ENCODE results near the gene ABLIM1.

ABLIM1 gene

GRCh38 chr10:114392112-114392835, 265.8 kb downstream of the ABLIM1 start:
- H3K9me3 Mint-ChIP-seq (ENCODE audit: low read depth) = no peaks in the 10 kb centered on the region
- H3K36me3 Mint-ChIP-seq = no peaks in the 10 kb centered on the region

GRCh38 chr10:114391599-114391998, 266.5 kb downstream of the ABLIM1 start:
- Mint-ChIP-seq H3K9me3 (ENCODE audit: low read depth) (no peaks in the 10 kb centered on the region), H3K27me3 (peaks cover 13% of the 10 kb centered on the region), H3K4me3 (no peak overlapping the region), H3K4me1 (ENCODE audit: low read depth) (no peaks in the 10 kb centered on the region), H3K27ac (no peak overlapping the region), H3K36me3 (no peaks in the 10 kb centered on the region)

More at GRCh38 chr10:114392112-114392835, 265.8 kb downstream of the ABLIM1 start:
- H3K4me3 Mint-ChIP-seq = no peak overlapping the region
- H3K4me1 Mint-ChIP-seq (ENCODE audit: low read depth) = no peaks in the 10 kb centered on the region
- H3K27ac Mint-ChIP-seq = no peak overlapping the region
- H3K27me3 Mint-ChIP-seq = peaks cover 13% of the 10 kb centered on the region

DNA sequence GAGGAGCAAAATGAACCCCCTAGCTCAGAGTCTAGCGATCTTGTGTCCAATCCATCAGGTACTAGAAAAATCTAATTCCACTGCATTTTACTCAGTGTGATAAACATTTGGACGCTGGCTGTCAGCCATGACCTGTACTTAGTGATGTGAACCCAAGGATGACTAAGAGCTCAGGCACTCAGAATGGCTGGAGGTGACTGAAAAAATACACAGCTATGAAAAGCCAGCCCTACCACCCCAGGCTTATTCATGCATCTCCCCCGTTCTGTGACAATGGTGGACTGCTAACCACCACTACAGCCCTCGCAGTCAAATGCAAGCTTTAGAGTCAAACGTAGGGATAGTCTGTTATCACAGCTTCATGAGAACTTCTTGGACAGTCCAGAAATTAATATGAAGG, 268.6 kb downstream of the ABLIM1 start:
- Mint-ChIP-seq H3K9me3 (ENCODE audit: low read depth) (no peaks in the 10 kb centered on the region), H3K36me3 (no peaks in the 10 kb centered on the region), H3K4me3 (no peak overlapping the region), H3K27me3 (peaks cover 7% of the 10 kb centered on the region), H3K4me1 (ENCODE audit: low read depth) (no peaks in the 10 kb centered on the region), H3K27ac (no peak overlapping the region)

- Mint-ChIP-seq H3K4me1 (ENCODE audit: low read depth) (no peaks in the 10 kb centered on the region), H3K27ac (no peak overlapping the region), H3K9me3 (ENCODE audit: low read depth) (no peaks in the 10 kb centered on the region), H3K4me3 (no peak overlapping the region), H3K27me3 (peaks cover 4% of the 10 kb centered on the region), H3K36me3 (no peaks in the 10 kb centered on the region)
Measured at GRCh38 chr10:114388275-114388674, 269.8 kb downstream of the ABLIM1 start.

DNA sequence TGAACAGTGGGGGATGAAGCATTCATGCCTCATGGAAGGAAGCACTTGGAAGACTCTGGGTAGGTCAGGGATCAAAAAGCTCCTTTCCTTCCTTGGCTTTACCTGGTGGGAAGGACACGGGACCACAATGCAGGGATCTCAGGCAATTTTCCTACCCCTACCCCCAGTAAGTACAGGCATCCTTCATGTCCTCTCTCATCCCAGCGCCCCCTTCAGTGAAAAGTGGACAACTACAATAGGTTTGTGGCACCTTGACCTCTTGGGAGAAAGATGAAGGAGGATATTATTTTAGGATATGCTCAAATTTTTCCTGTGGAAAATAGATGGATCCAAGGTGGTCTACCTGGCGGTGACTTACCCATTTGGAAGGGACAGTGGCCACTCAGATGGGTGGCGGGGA, 270.3 kb downstream of the ABLIM1 start:
- Mint-ChIP-seq H3K27me3 (peaks cover 5% of the 10 kb centered on the region), H3K27ac (no peak overlapping the region)

GRCh38 chr10:114386452-114386851, 271.6 kb downstream of the ABLIM1 start:
- Mint-ChIP-seq H3K27ac (no peak overlapping the region), H3K27me3 (peaks cover 5% of the 10 kb centered on the region), H3K36me3 (no peaks in the 10 kb centered on the region), H3K4me3 (no peak overlapping the region), H3K4me1 (ENCODE audit: low read depth) (no peaks in the 10 kb centered on the region), H3K9me3 (ENCODE audit: low read depth) (no peaks in the 10 kb centered on the region)

More for the DNA sequence above, 270.3 kb downstream of the ABLIM1 start:
- H3K36me3 Mint-ChIP-seq = no peaks in the 10 kb centered on the region
- no peaks in the 10 kb centered on the region for H3K9me3 Mint-ChIP-seq (ENCODE audit: low read depth)
- no peaks in the 10 kb centered on the region for H3K4me1 Mint-ChIP-seq (ENCODE audit: low read depth)
- no peak overlapping the region for H3K4me3 Mint-ChIP-seq

GRCh38 chr10:114385557-114385956, 272.5 kb downstream of the ABLIM1 start:
- no peaks in the 10 kb centered on the region for H3K4me1 Mint-ChIP-seq (ENCODE audit: low read depth)
- no peak overlapping the region for H3K4me3 Mint-ChIP-seq
- H3K36me3 Mint-ChIP-seq = no peaks in the 10 kb centered on the region
- H3K27ac Mint-ChIP-seq = no peak overlapping the region
- H3K9me3 Mint-ChIP-seq (ENCODE audit: low read depth) = no peaks in the 10 kb centered on the region
- peaks cover 4% of the 10 kb centered on the region for H3K27me3 Mint-ChIP-seq

- Mint-ChIP-seq H3K27ac (no peak overlapping the region), H3K36me3 (no peaks in the 10 kb centered on the region), H3K9me3 (ENCODE audit: low read depth) (no peaks in the 10 kb centered on the region), H3K4me3 (no peak overlapping the region), H3K4me1 (ENCODE audit: low read depth) (no peaks in the 10 kb centered on the region), H3K27me3 (peaks cover 7% of the 10 kb centered on the region)
Measured at GRCh38 chr10:114384601-114385000, 273.5 kb downstream of the ABLIM1 start.

GRCh38 chr10:114384181-114384580, 273.9 kb downstream of the ABLIM1 start:
- no peak overlapping the region for H3K27ac Mint-ChIP-seq
- no peaks in the 10 kb centered on the region for H3K36me3 Mint-ChIP-seq
- H3K9me3 Mint-ChIP-seq (ENCODE audit: low read depth) = no peaks in the 10 kb centered on the region
- no peak overlapping the region for H3K4me3 Mint-ChIP-seq
- no peaks in the 10 kb centered on the region for H3K4me1 Mint-ChIP-seq (ENCODE audit: low read depth)
- peaks cover 7% of the 10 kb centered on the region for H3K27me3 Mint-ChIP-seq

Measured in activated naive CD8-positive, alpha-beta T cell (primary cell).